ENCODE measurements around the gene ADO. TPM values are rescaled to one million over a fixed set of nuclear protein-coding genes. Genes with fewer than 3 reads are reported as not detected.

ADO gene
- total RNA-seq, 1 donor from 2014 or later = 27.5 TPM

DNA sequence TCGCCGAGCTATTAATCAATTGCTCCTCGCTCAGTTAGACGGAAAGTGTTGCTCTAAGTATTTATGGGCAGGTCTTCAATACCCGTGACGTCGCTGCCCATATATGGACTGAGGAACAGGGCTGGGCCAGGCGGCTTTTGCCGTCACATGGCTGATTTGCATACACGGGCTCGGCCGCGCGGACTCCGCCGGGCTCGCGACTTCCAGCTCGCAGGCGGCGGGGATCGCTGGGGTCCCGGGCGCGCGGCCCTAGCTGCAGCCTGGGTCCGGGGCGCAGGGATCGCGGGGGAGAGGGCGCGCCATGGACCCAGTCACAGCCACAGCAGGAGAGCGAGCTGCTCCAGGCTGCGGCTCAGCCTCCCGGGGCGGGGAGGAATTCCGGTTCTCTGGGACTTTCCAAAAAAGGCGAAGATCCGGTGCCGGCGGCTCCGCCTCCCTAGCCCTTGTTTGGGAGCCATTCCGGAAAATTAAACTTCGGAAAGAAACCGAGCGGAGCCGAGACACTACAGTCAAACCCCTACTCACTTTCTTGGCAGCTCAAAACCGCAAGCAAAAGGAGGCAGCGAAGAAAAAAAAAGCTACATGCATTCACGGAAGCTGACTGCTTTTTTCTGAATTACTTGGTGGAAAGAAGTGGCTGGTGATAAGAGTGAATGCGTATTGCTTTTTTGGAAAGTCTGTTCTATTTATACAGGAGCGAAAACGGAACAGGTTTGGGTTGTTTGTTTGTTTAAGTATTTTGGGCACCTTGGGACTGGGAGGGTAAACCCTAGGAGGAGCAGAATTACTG, 12.0 kb downstream of the ADO start, which contains the start of gene EGR2:
TSS of gene EGR2 (minus strand) at position 36 of the 790 bp plus-strand sequence. CDS start 337 bp downstream, outside the sequence.
- H3K27me3 Mint-ChIP-seq = peaks cover 88% of the 10 kb centered on the region
- H3K36me3 Mint-ChIP-seq = peaks cover 9% of the 10 kb centered on the region
- H3K9me3 Mint-ChIP-seq = no peaks in the 10 kb centered on the region
- peak; percentile 90 for DNase-seq (ENCODE audit: extremely low spot score, unreplicated experiment)
- H3K4me3 Mint-ChIP-seq = peak within 1 kb of the TSS; percentile 98
- TF ChIP-seq, protein P1, sequence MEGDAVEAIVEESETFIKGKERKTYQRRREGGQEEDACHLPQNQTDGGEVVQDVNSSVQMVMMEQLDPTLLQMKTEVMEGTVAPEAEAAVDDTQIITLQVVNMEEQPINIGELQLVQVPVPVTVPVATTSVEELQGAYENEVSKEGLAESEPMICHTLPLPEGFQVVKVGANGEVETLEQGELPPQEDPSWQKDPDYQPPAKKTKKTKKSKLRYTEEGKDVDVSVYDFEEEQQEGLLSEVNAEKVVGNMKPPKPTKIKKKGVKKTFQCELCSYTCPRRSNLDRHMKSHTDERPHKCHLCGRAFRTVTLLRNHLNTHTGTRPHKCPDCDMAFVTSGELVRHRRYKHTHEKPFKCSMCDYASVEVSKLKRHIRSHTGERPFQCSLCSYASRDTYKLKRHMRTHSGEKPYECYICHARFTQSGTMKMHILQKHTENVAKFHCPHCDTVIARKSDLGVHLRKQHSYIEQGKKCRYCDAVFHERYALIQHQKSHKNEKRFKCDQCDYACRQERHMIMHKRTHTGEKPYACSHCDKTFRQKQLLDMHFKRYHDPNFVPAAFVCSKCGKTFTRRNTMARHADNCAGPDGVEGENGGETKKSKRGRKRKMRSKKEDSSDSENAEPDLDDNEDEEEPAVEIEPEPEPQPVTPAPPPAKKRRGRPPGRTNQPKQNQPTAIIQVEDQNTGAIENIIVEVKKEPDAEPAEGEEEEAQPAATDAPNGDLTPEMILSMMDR (conservative IDR thresholded peaks at IDR 0.05) = no peak
- H3K27ac Mint-ChIP-seq = peak within 1 kb of the TSS; percentile 96
- peaks cover 16% of the 10 kb centered on the region for H3K4me1 Mint-ChIP-seq (ENCODE audit: unreplicated experiment)

DNA sequence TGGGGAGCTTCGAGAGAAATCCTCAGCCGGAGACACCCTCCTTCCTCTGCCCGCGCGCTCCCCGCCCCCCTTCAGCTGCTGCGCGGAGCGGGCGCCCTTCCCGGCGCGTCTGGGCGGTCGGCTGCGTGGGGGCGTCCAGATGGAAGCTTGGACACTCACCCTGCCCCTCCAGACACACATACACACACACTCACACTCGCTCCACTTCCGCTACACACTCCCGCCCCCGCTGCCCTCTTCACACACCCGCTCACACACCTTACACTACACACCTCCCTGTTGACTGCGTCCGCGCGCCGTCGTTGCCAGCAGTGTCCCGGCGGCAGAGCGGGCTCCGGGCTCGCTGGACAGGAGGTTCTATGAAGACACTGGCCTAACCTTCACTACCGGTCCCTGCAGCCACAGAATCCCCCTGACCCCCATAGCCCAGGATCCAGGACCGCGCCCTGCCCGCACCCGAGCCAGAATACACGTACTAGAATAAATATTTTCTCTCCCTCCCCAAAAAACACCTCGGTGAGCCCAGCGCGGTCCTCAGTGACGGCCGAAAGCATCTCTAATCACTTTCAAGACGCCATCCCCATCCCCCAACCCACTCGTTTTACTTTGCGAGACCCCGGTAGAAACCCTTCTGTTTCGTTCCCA, 12.7 kb downstream of the ADO start:
- peak overlapping the region; percentile 96 for H3K27ac Mint-ChIP-seq
- no peaks in the 10 kb centered on the region for H3K9me3 Mint-ChIP-seq
- no peak for DNase-seq (ENCODE audit: extremely low spot score, unreplicated experiment)
- peaks cover 82% of the 10 kb centered on the region for H3K27me3 Mint-ChIP-seq
- H3K36me3 Mint-ChIP-seq = peaks cover 9% of the 10 kb centered on the region
- peak overlapping the region; percentile 98 for H3K4me3 Mint-ChIP-seq
- peaks cover 16% of the 10 kb centered on the region for H3K4me1 Mint-ChIP-seq (ENCODE audit: unreplicated experiment)
- TF ChIP-seq, protein P1 (conservative IDR thresholded peaks at IDR 0.05) = no peak

DNA sequence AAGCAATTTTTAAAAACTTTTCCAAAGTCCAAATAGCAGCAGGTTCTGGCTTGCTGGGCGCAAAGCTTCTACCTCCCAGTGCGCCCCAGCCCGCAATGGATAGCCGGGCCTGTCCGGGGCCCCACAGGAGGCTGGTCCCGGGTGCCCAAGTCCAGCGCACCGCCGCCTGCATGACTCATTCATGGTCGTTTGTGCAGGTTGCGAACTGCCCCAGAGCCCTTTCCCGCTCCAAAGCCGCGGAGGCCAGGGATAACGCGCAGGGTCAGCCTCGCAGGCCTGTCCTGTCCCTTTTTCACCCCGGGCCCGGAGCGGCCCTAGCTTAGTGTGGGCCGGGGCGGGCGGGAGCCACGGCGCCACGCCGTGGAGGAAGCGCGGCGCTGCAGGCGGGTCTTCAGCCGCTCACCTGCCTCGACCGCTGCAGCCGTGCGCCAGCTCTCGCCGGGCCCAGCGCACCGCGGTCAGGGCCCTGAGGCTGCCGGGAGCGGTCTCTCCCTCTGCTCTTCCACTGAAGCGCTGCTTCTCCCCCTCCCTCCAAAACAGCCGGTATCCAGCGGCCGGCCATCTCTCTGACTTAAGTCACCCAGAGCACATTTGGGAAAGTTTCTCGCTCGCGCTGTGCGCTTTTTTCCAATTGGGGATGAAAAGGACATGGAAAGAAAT, 13.4 kb downstream of the ADO start:
- peaks cover 78% of the 10 kb centered on the region for H3K27me3 Mint-ChIP-seq
- DNase-seq (ENCODE audit: extremely low spot score, unreplicated experiment) = no peak
- no peaks in the 10 kb centered on the region for H3K9me3 Mint-ChIP-seq
- H3K4me1 Mint-ChIP-seq (ENCODE audit: unreplicated experiment) = peaks cover 16% of the 10 kb centered on the region
- TF ChIP-seq, protein P1 (conservative IDR thresholded peaks at IDR 0.05) = peak; percentile 90
- peak overlapping the region; percentile 96 for H3K27ac Mint-ChIP-seq
- H3K4me3 Mint-ChIP-seq = peak overlapping the region; percentile 98
- H3K36me3 Mint-ChIP-seq = peaks cover 9% of the 10 kb centered on the region

DNA sequence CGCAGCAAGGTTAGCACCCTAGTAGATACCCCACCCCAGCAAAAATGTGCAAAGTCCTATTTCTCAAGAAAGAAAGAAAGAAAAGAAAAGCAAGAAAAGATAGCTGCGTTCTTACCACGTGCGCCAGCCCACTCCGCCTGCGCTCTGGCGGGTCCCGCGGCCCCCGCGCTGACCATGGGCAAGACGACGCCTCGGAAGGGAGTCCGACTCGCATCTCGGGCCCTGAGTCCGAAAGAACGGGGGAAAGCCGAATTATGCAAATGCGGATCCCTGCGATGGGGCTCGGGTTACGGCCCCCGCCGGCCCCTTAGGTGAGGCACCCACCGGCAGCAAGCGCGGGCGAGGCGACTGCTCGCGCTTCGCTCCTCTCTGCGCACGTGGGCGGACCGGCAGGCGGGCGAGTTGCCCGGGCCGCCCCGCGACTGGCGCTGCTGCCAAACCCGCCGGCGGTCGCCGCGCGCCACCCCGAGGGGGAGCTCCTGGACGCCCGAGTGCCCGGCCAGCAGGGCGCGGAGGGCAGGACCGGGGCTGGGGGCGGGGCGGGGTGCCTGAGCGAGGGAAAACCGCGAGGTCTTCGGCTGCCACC, 14.0 kb downstream of the ADO start:
- no peak overlapping the region for H3K27ac Mint-ChIP-seq
- H3K4me1 Mint-ChIP-seq (ENCODE audit: unreplicated experiment) = peaks cover 16% of the 10 kb centered on the region
- peak overlapping the region; percentile 98 for H3K4me3 Mint-ChIP-seq
- TF ChIP-seq, protein P1 (conservative IDR thresholded peaks at IDR 0.05) = no peak
- no peaks in the 10 kb centered on the region for H3K9me3 Mint-ChIP-seq
- no peak for DNase-seq (ENCODE audit: extremely low spot score, unreplicated experiment)
- peaks cover 5% of the 10 kb centered on the region for H3K36me3 Mint-ChIP-seq
- H3K27me3 Mint-ChIP-seq = peaks cover 77% of the 10 kb centered on the region

GRCh38 chr10:62819141-62819920, 14.8 kb downstream of the ADO start:
- DNase-seq (ENCODE audit: extremely low spot score, unreplicated experiment) = no peak
- TF ChIP-seq, protein P1 (conservative IDR thresholded peaks at IDR 0.05) = no peak
- H3K27me3 Mint-ChIP-seq = peaks cover 69% of the 10 kb centered on the region
- H3K36me3 Mint-ChIP-seq = peaks cover 5% of the 10 kb centered on the region
- no peak overlapping the region for H3K27ac Mint-ChIP-seq
- H3K9me3 Mint-ChIP-seq = no peaks in the 10 kb centered on the region
- peak overlapping the region; percentile 65 for H3K4me3 Mint-ChIP-seq
- H3K4me1 Mint-ChIP-seq (ENCODE audit: unreplicated experiment) = peaks cover 16% of the 10 kb centered on the region

Measured in type B pancreatic cell (in vitro differentiated cells).